Mesendoderm (in vitro differentiated cells): ENCODE data around the gene BORCS8.
A peak's percentile ranks its signal among the peaks of the same experiment; 100 is the strongest.
"Not testable (repeated sequence)": the region's sequence is repeated elsewhere in the genome, so short reads cannot be mapped to it uniquely, and the experiment has no call there.

Source experiments
- DNase-seq: peaks from one replicate; pipeline ENCODE4 v3.0.0; 2013
- H2AK5ac ChIP-seq: 2 replicates; pipeline ENCODE4 v1.6.1; 2013; ENCODE audit warnings: low read length, inconsistent platforms
- H2BK120ac ChIP-seq: 2 replicates; pipeline ENCODE4 v1.6.1; 2013; ENCODE audit warnings: low read depth, mild to moderate bottlenecking, low read length, moderate library complexity, mixed read lengths
- H2BK15ac ChIP-seq: replicated peaks from 2 replicates; pipeline ENCODE4 v1.6.1; 2013; ENCODE audit warnings: low read depth, mild to moderate bottlenecking, moderate library complexity
- H2BK5ac ChIP-seq: 2 replicates; pipeline ENCODE4 v1.6.1; 2013; ENCODE audit warnings: low read length, inconsistent platforms
- H3K18ac ChIP-seq: 2 replicates; pipeline ENCODE4 v1.6.1; 2013; ENCODE audit warnings: mild to moderate bottlenecking, low read length, mixed read lengths
- H3K23ac ChIP-seq: one replicate; pipeline ENCODE4 v1.6.1; 2013; ENCODE audit warnings: low read length
- H3K27ac ChIP-seq: 2 replicates; pipeline ENCODE4 v1.5.1; 2013; ENCODE audit warnings: low read depth, mild to moderate bottlenecking, inconsistent platforms, low read length, moderate library complexity
- H3K27me3 ChIP-seq: 2 replicates; pipeline ENCODE4 v1.6.1; 2013; ENCODE audit warnings: low read length, control low read depth, mild to moderate bottlenecking, inconsistent platforms; ENCODE audit not compliant: insufficient read depth, poor library complexity
- H3K36me3 ChIP-seq: 2 replicates; pipeline ENCODE4 v1.6.1; 2013; ENCODE audit warnings: low read length, inconsistent platforms; ENCODE audit not compliant: control insufficient read depth, insufficient read depth
- H3K4ac ChIP-seq: one replicate; pipeline ENCODE4 v1.6.1; 2013; ENCODE audit warnings: low read depth, mild to moderate bottlenecking, low read length, moderate library complexity
- H3K4me1 ChIP-seq: 2 replicates; pipeline ENCODE4 v1.6.1; 2013; ENCODE audit warnings: low read depth, low read length, inconsistent platforms; ENCODE audit not compliant: control insufficient read depth
- H3K4me2 ChIP-seq: 2 replicates; pipeline ENCODE4 v1.6.1; 2013; ENCODE audit warnings: low read length
- H3K4me3 ChIP-seq: 2 replicates; pipeline ENCODE4 v1.5.1; 2013; ENCODE audit warnings: mild to moderate bottlenecking, low read length
- H3K56ac ChIP-seq: one replicate; pipeline ENCODE4 v1.6.1; 2013; ENCODE audit warnings: low read length
- H3K79me1 ChIP-seq: 2 replicates; pipeline ENCODE4 v1.6.1; 2013; ENCODE audit warnings: low read length, inconsistent platforms
- H3K79me2 ChIP-seq: 2 replicates; pipeline ENCODE4 v1.6.1; 2013; ENCODE audit warnings: mild to moderate bottlenecking, low read length; ENCODE audit not compliant: control insufficient read depth, insufficient read depth
- H3K9ac ChIP-seq: 2 replicates; pipeline ENCODE4 v1.6.1; 2013; ENCODE audit warnings: low read length, inconsistent platforms
- H4K5ac ChIP-seq: one replicate; pipeline ENCODE4 v1.6.1; 2013; ENCODE audit warnings: low read length
- H4K8ac ChIP-seq: one replicate; pipeline ENCODE4 v1.6.1; 2013; ENCODE audit warnings: low read depth, mild to moderate bottlenecking, control low read depth, low read length, moderate library complexity
- WGBS: extraction: QIAGEN DNeasy Blood & Tissue Kit; methylation state at CpG from one replicate; pipeline ENCODE4 v1.1.7; 2013; ENCODE audit warnings: low lambda C conversion rate, missing lambda C conversion rate; ENCODE audit not compliant: insufficient coverage; ENCODE audit errors: extremely low coverage; 5-methylcytosine and 5-hydroxymethylcytosine counted together

The BORCS8 gene

GRCh38 chr19:19185853-19186740, 5.9 kb downstream of the BORCS8 start:
- H3K23ac ChIP-seq = no peak overlapping the region
- no peak overlapping the region for H2AK5ac ChIP-seq
- H3K4ac ChIP-seq = no peak overlapping the region
- no peaks in the 10 kb centered on the region for H3K4me1 ChIP-seq
- peaks cover 9% of the 10 kb centered on the region for H3K79me1 ChIP-seq
- H2BK5ac ChIP-seq = no peak overlapping the region
- H3K36me3 ChIP-seq = peaks cover 2% of the 10 kb centered on the region
- H3K18ac ChIP-seq = no peak overlapping the region
- H4K8ac ChIP-seq = no peak overlapping the region
- no peak overlapping the region for H3K56ac ChIP-seq
- H3K27ac ChIP-seq = no peak overlapping the region
- no peaks in the 10 kb centered on the region for H3K79me2 ChIP-seq
- no peak overlapping the region for H4K5ac ChIP-seq
- H3K4me2 ChIP-seq = no peak overlapping the region
- H3K9ac ChIP-seq = no peak overlapping the region
- no CpG with 5 or more reads among the region's 9 CpGs for WGBS
- H2BK15ac ChIP-seq = no peak overlapping the region
- H3K27me3 ChIP-seq = no peaks in the 10 kb centered on the region
- H3K4me3 ChIP-seq = no peak overlapping the region
- H2BK120ac ChIP-seq = no peak overlapping the region
- DNase-seq = peak; percentile 92

- H3K18ac ChIP-seq = no peak overlapping the region
- WGBS = no CpG with 5 or more reads among the region's 9 CpGs
- no peak overlapping the region for H3K23ac ChIP-seq
- no peaks in the 10 kb centered on the region for H3K79me1 ChIP-seq
- H3K56ac ChIP-seq = no peak overlapping the region
- H2BK120ac ChIP-seq = no peak overlapping the region
- H4K5ac ChIP-seq = no peak overlapping the region
- no peak overlapping the region for H2BK5ac ChIP-seq
- no peak for DNase-seq
- H2BK15ac ChIP-seq = no peak overlapping the region
- no peak overlapping the region for H3K27ac ChIP-seq
- H3K79me2 ChIP-seq = no peaks in the 10 kb centered on the region
- no peak overlapping the region for H3K9ac ChIP-seq
- no peaks in the 10 kb centered on the region for H3K27me3 ChIP-seq
- H2AK5ac ChIP-seq = no peak overlapping the region
- H4K8ac ChIP-seq = no peak overlapping the region
- peaks cover 2% of the 10 kb centered on the region for H3K36me3 ChIP-seq
- no peaks in the 10 kb centered on the region for H3K4me1 ChIP-seq
- no peak overlapping the region for H3K4ac ChIP-seq
- no peak overlapping the region for H3K4me2 ChIP-seq
- no peak overlapping the region for H3K4me3 ChIP-seq
Observed at GRCh38 chr19:19181488-19181998, 10.4 kb downstream of the BORCS8 start.

- no peak overlapping the region for H3K56ac ChIP-seq
- H3K27ac ChIP-seq = no peak overlapping the region
- whole genome bisulfite sequencing = no CpG with 5 or more reads among the region's 17 CpGs
- H2AK5ac ChIP-seq = no peak overlapping the region
- H3K4me3 ChIP-seq = no peak overlapping the region
- no peak overlapping the region for H2BK5ac ChIP-seq
- H3K9ac ChIP-seq = no peak overlapping the region
- H3K79me2 ChIP-seq = no peaks in the 10 kb centered on the region
- no peak for DNase-seq
- H3K18ac ChIP-seq = no peak overlapping the region
- peaks cover 2% of the 10 kb centered on the region for H3K36me3 ChIP-seq
- no peak overlapping the region for H3K4me2 ChIP-seq
- H2BK15ac ChIP-seq = no peak overlapping the region
- H3K4ac ChIP-seq = no peak overlapping the region
- no peak overlapping the region for H3K23ac ChIP-seq
- no peaks in the 10 kb centered on the region for H3K27me3 ChIP-seq
- no peaks in the 10 kb centered on the region for H3K4me1 ChIP-seq
- H3K79me1 ChIP-seq = no peaks in the 10 kb centered on the region
- no peak overlapping the region for H2BK120ac ChIP-seq
- no peak overlapping the region for H4K8ac ChIP-seq
- no peak overlapping the region for H4K5ac ChIP-seq
Observed at GRCh38 chr19:19179548-19180441, 12.2 kb downstream of the BORCS8 start.

GRCh38 chr19:19176950-19177349, 15.0 kb downstream of the BORCS8 start:
- Histone ChIP-seq H3K18ac (no peak overlapping the region), H2BK120ac (no peak overlapping the region), H2BK5ac (no peak overlapping the region), H4K5ac (no peak overlapping the region), H3K79me1 (no peaks in the 10 kb centered on the region), H2BK15ac (no peak overlapping the region), H4K8ac (no peak overlapping the region), H3K23ac (no peak overlapping the region), H3K9ac (no peak overlapping the region), H2AK5ac (no peak overlapping the region), H3K27ac (no peak overlapping the region), H3K36me3 (no peaks in the 10 kb centered on the region), H3K4ac (no peak overlapping the region), H3K4me2 (no peak overlapping the region), H3K4me1 (no peaks in the 10 kb centered on the region), H3K56ac (no peak overlapping the region), H3K4me3 (no peak overlapping the region), H3K79me2 (no peaks in the 10 kb centered on the region), H3K27me3 (no peaks in the 10 kb centered on the region)
- no CpG with 5 or more reads among the region's 8 CpGs for WGBS
- no peak for DNase-seq

GRCh38 chr19:19173243-19173642, 18.7 kb downstream of the BORCS8 start:
- not testable (repeated sequence) for H3K9ac ChIP-seq
- no CpG with 5 or more reads among the region's 5 CpGs for WGBS

More at GRCh38 chr19:19173243-19173642, 18.7 kb downstream of the BORCS8 start:
- H3K27me3 ChIP-seq, H4K8ac ChIP-seq, H3K27ac ChIP-seq, H2BK120ac ChIP-seq, H3K4me3 ChIP-seq, H4K5ac ChIP-seq, H3K4me2 ChIP-seq, H3K4me1 ChIP-seq, H2BK15ac ChIP-seq, DNase-seq, H2BK5ac ChIP-seq, H3K36me3 ChIP-seq, H3K79me2 ChIP-seq, H3K18ac ChIP-seq, H3K79me1 ChIP-seq, H3K23ac ChIP-seq, H3K4ac ChIP-seq, H2AK5ac ChIP-seq, H3K56ac ChIP-seq: not testable (repeated sequence)
